Suprapubic skin (tissue), 4 donors: ENCODE results near the gene RYR1. TPM values are rescaled to one million over a fixed set of nuclear protein-coding genes. Genes with fewer than 3 reads are reported as not detected.

Source experiments
- DNase-seq, 2 donors: peaks; one replicate each; pipeline ENCODE4 v3.0.0-alpha.2; 2019; ENCODE audit warnings: low spot score in 2 of 2
- H3K27ac ChIP-seq: fragments of 200-600 bp; sonication (generic); one replicate; pipeline ENCODE4 v1.5.1; 2019
- H3K27me3 ChIP-seq: fragments of 200-600 bp; sonication (generic); one replicate; pipeline ENCODE4 v1.5.1; 2019
- H3K36me3 ChIP-seq: fragments of 200-600 bp; sonication (generic); one replicate; pipeline ENCODE4 v1.5.1; 2019
- H3K4me1 ChIP-seq: fragments of 200-600 bp; sonication (generic); one replicate; pipeline ENCODE4 v1.5.1; 2019
- H3K4me3 ChIP-seq: fragments of 200-600 bp; sonication (generic); one replicate; pipeline ENCODE4 v1.5.1; 2019; ENCODE audit warnings: mild to moderate bottlenecking
- H3K9me3 ChIP-seq: fragments of 200-600 bp; sonication (generic); one replicate; pipeline ENCODE4 v1.5.1; 2019
- CTCF ChIP-seq, 2 donors: fragments of 200-600 bp in 1 of 2; fragments of 450-650 bp in 1 of 2; sonication (generic) in 1 of 2; IDR thresholded peaks; one replicate each; pipeline ENCODE4 v1.5.1; 2016 to 2019; ENCODE audit warnings: antibody characterized with exemption in 2 of 2, mild to moderate bottlenecking in 1 of 2, moderate library complexity in 1 of 2
- EP300 ChIP-seq: sonication (generic); formaldehyde crosslinking; IDR thresholded peaks from one replicate; pipeline ENCODE4 v1.6.1; 2017; ENCODE audit warnings: antibody characterized with exemption
- POLR2A ChIP-seq, 2 donors: fragments of 450-650 bp; IDR thresholded peaks; one replicate each; pipeline ENCODE4 v1.6.1; 2017; ENCODE audit warnings: antibody characterized with exemption in 2 of 2, mild to moderate bottlenecking in 2 of 2, moderate library complexity in 2 of 2
- POLR2AphosphoS5 ChIP-seq, 3 donors: sonication (generic); formaldehyde crosslinking; IDR thresholded peaks; one replicate each; pipeline ENCODE4 v1.6.1; 2017; ENCODE audit warnings: antibody characterized with exemption in 3 of 3
- WGBS: methylation state at CpG from one replicate; pipeline ENCODE4 v1.1.5; 2018; 5-methylcytosine and 5-hydroxymethylcytosine counted together
- total RNA-seq, 4 donors: library from RNA; depleted of rRNA; stranded (reverse); fragments of >200 nt; gene quantifications; one replicate each; pipeline ENCODE4 v1.1.0, GENCODE V29; 2016

The RYR1 gene
- total RNA-seq, 4 donors from 2014 or later: 8.4 to 26.1 (median 13.1) TPM

- no peak for DNase-seq
- no peak for TF ChIP-seq EP300
- TF ChIP-seq CTCF (IDR thresholded peaks at IDR 0.05): no peak
- TF ChIP-seq POLR2AphosphoS5 (IDR thresholded peaks at IDR 0.05): no peak
- no peak for TF ChIP-seq POLR2A (IDR thresholded peaks at IDR 0.05)
- Histone ChIP-seq H3K27ac (no peak overlapping the region), H3K36me3 (no peaks in the 10 kb centered on the region), H3K4me1 (no peaks in the 10 kb centered on the region), H3K4me3 (no peak overlapping the region), H3K27me3 (peaks cover 7% of the 10 kb centered on the region), H3K9me3 (no peaks in the 10 kb centered on the region)
- WGBS: 96% methylated on average over 7 of the region's 7 CpGs
Measured at GRCh38 chr19:38445362-38445761, 11.9 kb downstream of the RYR1 start.

GRCh38 chr19:38448225-38448624 lies 14.7 kb downstream of the RYR1 start:
- no peak for DNase-seq
- H3K4me3 ChIP-seq: no peak overlapping the region
- no peak for TF ChIP-seq CTCF (IDR thresholded peaks at IDR 0.05)
- no peak for TF ChIP-seq POLR2AphosphoS5 (IDR thresholded peaks at IDR 0.05)
- TF ChIP-seq POLR2A (IDR thresholded peaks at IDR 0.05): no peak
- TF ChIP-seq EP300: no peak
- 87% methylated on average over 3 of the region's 9 CpGs for WGBS
- no peaks in the 10 kb centered on the region for H3K27me3 ChIP-seq
- H3K27ac ChIP-seq: no peak overlapping the region
- no peaks in the 10 kb centered on the region for H3K4me1 ChIP-seq
- H3K36me3 ChIP-seq: no peaks in the 10 kb centered on the region
- no peaks in the 10 kb centered on the region for H3K9me3 ChIP-seq

GRCh38 chr19:38449518-38449917 lies 16.0 kb downstream of the RYR1 start:
- no peaks in the 10 kb centered on the region for H3K36me3 ChIP-seq
- WGBS: 86% methylated on average over 5 of the region's 5 CpGs
- H3K4me1 ChIP-seq: no peaks in the 10 kb centered on the region
- H3K4me3 ChIP-seq: no peak overlapping the region
- no peaks in the 10 kb centered on the region for H3K27me3 ChIP-seq
- H3K9me3 ChIP-seq: no peaks in the 10 kb centered on the region
- no peak for TF ChIP-seq CTCF (IDR thresholded peaks at IDR 0.05)
- TF ChIP-seq EP300: no peak
- no peak for DNase-seq
- H3K27ac ChIP-seq: no peak overlapping the region

- Histone ChIP-seq H3K4me1 (no peaks in the 10 kb centered on the region), H3K36me3 (no peaks in the 10 kb centered on the region), H3K27me3 (no peaks in the 10 kb centered on the region), H3K4me3 (no peak overlapping the region), H3K9me3 (no peaks in the 10 kb centered on the region), H3K27ac (no peak overlapping the region)
- no peak for TF ChIP-seq POLR2AphosphoS5 (IDR thresholded peaks at IDR 0.05)
- no peak for TF ChIP-seq CTCF (IDR thresholded peaks at IDR 0.05)
- no peak for TF ChIP-seq POLR2A (IDR thresholded peaks at IDR 0.05)
- no peak for TF ChIP-seq EP300
- no peak for DNase-seq
- WGBS: 86% methylated on average over 8 of the region's 8 CpGs
Measured at GRCh38 chr19:38451036-38451435, 17.5 kb downstream of the RYR1 start.

GRCh38 chr19:38451629-38452028 lies 18.1 kb downstream of the RYR1 start:
- H3K27me3 ChIP-seq: no peaks in the 10 kb centered on the region
- no peak overlapping the region for H3K4me3 ChIP-seq
- TF ChIP-seq POLR2A (IDR thresholded peaks at IDR 0.05): no peak
- no peak for DNase-seq
- no peaks in the 10 kb centered on the region for H3K4me1 ChIP-seq
- H3K9me3 ChIP-seq: no peaks in the 10 kb centered on the region
- 88% methylated on average over 8 of the region's 9 CpGs for WGBS
- no peak overlapping the region for H3K27ac ChIP-seq
- H3K36me3 ChIP-seq: no peaks in the 10 kb centered on the region
